Uterus (tissue), 2 donors: ENCODE data around the gene MAN2B2.

Experiments used
- POLR2A ChIP-seq, 2 donors: fragments of 450-650 bp; IDR thresholded peaks; one replicate each; pipeline ENCODE4 v1.6.1; 2016; ENCODE audit warnings: antibody characterized with exemption in 2 of 2, mild to moderate bottlenecking in 1 of 2, moderate library complexity in 1 of 2
- TF ChIP-seq, protein P1 (sequence below), 4 experiments: fragments of 200-600 bp in 2 of 4; fragments of 450-650 bp in 2 of 4; sonication (generic) in 2 of 4; IDR thresholded peaks; one replicate each; pipeline ENCODE4 v1.5.1; 2016 to 2019; ENCODE audit warnings: antibody characterized with exemption in 4 of 4, mild to moderate bottlenecking in 2 of 4, moderate library complexity in 1 of 4

DNA sequence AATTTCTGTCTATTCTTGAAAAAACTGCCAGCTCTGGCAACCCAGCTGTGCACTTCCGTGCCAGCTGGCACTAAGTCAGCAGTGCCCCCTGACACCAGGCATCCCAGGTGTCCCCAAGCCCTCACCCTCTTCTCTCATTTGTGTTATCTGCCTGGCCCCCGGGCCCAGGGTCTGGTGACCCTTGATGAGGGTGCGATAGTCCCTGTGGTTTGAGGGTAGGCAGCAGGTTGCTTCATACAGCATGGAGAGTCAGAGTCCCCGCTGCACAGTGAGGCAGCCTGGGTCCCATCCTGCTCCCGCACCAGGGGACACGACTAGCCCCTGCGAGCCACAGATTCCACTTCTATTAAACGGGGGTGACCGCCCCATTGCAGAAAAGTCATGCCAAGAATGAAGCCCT is 1.9 kb downstream of the MAN2B2 start:
- TF ChIP-seq, protein P1, sequence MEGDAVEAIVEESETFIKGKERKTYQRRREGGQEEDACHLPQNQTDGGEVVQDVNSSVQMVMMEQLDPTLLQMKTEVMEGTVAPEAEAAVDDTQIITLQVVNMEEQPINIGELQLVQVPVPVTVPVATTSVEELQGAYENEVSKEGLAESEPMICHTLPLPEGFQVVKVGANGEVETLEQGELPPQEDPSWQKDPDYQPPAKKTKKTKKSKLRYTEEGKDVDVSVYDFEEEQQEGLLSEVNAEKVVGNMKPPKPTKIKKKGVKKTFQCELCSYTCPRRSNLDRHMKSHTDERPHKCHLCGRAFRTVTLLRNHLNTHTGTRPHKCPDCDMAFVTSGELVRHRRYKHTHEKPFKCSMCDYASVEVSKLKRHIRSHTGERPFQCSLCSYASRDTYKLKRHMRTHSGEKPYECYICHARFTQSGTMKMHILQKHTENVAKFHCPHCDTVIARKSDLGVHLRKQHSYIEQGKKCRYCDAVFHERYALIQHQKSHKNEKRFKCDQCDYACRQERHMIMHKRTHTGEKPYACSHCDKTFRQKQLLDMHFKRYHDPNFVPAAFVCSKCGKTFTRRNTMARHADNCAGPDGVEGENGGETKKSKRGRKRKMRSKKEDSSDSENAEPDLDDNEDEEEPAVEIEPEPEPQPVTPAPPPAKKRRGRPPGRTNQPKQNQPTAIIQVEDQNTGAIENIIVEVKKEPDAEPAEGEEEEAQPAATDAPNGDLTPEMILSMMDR (IDR thresholded peaks at IDR 0.05): no peak
- no peak for TF ChIP-seq POLR2A (IDR thresholded peaks at IDR 0.05)
